GM10266 (cell line): ENCODE measurements around the gene ADGRG1.
"Not testable (repeated sequence)": the region's sequence is repeated elsewhere in the genome, so short reads cannot be mapped to it uniquely, and the experiment has no call there.

Source experiments
- DNase-seq: peaks from one replicate; pipeline ENCODE4 v3.0.0; 2012; ENCODE audit errors: extremely low spot score
- TF ChIP-seq, protein P1 (sequence below): IDR thresholded peaks from 2 replicates; pipeline ENCODE4 v1.5.1; 2012; ENCODE audit warnings: mild to moderate bottlenecking, low read depth; ENCODE audit not compliant: control insufficient read depth, insufficient read depth; ENCODE audit errors: missing control alignments

The ADGRG1 gene

DNA sequence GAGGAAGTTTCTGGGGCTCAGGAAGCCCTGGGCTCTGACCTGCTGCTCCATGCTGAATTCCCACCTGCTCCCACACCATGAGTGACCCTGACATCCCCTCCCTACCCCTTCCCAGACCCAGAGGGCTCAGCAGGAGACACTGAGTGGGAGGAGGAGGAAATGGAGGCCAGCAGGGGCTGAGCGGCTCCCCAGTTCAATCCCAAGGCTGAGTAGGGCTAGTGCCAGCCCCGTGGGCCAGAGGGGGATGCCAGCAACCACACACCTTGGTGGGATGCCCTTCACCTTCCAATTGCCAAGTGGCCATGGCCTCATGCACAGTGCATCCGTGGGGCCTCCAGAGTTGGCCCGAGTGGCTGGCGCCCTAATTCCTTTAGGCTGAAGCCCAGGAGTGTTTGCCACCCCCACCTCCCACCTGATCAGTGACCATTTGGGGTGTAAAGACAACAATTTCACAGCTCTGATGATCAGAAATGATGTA lies 38.7 kb downstream of the ADGRG1 start:
- TF ChIP-seq, protein P1, sequence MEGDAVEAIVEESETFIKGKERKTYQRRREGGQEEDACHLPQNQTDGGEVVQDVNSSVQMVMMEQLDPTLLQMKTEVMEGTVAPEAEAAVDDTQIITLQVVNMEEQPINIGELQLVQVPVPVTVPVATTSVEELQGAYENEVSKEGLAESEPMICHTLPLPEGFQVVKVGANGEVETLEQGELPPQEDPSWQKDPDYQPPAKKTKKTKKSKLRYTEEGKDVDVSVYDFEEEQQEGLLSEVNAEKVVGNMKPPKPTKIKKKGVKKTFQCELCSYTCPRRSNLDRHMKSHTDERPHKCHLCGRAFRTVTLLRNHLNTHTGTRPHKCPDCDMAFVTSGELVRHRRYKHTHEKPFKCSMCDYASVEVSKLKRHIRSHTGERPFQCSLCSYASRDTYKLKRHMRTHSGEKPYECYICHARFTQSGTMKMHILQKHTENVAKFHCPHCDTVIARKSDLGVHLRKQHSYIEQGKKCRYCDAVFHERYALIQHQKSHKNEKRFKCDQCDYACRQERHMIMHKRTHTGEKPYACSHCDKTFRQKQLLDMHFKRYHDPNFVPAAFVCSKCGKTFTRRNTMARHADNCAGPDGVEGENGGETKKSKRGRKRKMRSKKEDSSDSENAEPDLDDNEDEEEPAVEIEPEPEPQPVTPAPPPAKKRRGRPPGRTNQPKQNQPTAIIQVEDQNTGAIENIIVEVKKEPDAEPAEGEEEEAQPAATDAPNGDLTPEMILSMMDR: no peak

DNA sequence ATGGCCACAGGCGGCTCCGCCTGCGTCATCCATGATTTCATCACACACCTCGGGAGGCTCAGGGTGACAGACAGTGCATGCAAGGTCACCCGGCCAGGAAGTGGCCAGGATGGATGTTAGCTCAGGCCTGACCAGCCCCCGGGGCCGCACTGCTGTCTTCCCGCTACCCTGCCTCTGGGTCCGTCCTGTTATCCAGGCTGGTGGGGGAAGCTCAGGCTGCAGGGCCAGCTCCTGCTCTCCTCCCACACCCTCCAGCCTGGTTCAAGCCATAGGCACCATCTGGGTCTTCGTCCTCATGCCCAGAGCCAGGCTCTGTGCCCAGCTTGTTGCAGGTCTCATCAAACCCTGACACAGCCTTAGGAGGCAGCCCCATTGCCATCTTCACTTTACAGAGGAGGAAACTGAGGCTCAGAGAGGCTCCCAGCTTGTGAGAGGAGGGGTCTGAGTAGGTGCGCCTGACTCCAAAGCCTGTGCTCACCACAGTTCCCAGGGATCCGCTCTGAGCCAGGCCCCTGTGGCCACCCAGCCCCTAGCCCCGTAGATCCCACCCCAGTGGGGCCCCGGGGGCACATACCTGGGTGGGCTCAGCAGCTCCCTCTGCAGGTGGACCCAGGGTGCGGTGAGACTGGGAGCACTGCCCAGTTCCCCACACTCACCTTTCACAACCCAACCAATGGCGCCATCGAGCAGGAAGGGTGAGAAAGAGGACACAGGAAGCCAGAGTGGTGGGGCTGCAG lies 39.3 kb downstream of the ADGRG1 start:
- TF ChIP-seq, protein P1: peak; percentile 19
- no peak for DNase-seq

More for the DNA sequence above, 38.7 kb downstream of the ADGRG1 start:
- no peak for DNase-seq

DNA sequence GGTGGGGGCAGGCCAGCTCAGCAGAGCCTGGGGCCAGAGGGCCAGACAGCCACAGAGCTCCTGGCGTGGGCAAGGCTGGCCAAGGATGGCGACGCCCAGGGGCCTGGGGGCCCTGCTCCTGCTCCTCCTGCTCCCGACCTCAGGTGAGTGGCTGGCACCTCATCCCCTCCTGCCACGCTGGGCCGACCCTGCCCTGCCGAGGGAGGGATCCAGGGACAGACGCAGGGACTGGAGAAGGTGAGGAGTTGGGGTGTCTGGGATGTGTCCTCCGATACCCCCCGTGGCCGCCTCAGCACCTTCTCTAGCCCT lies 39.8 kb downstream of the ADGRG1 start, which contains the start of gene ADGRG3:
Gene ADGRG3 (plus strand): TSS at position 44 of the 309 bp plus-strand sequence. CDS start 42 bp downstream, at position 86.
- DNase-seq: no peak
- TF ChIP-seq, protein P1: no peak

DNA sequence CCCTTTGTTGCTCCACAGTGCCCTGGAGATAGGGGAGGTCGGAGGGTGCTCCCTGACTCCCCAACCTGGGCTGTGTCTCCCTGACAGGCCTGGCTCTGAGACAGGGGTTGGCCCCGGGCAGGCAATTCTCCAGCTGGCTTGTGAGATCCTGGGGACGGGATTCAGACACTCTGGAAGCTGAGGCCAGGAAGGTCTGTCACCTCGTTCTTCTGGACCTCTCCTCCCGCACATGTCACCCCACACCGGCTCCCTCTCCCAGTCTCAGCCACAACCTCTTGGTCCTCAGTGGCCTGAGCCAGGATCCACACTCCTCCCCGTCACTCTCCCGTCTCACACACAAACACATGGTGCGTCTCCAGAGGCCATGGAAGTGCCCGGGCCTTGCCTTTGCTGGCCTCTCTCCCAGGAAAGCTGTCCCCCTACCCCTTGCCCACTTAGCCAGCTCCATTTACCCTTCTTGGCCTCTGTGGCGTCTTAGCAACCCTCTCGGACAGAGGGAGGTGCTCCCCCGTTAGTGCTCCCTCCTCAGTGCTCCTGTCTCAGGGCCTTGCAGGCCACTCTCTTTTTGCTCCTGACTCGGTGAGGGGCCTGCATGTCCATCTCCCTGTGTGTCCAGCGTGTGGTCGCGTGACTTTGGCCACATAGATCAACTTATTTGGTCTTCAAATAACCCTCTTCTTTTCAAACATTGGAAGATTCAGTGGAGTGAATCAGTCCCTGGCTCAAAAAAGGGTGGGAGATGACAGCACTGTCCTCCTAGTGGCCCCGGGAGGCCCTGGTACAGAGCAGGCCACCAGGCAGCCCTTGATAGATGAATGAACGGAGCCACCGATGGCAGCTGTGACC lies 40.4 kb downstream of the ADGRG1 start:
- TF ChIP-seq, protein P1: no peak
- DNase-seq: no peak

DNA sequence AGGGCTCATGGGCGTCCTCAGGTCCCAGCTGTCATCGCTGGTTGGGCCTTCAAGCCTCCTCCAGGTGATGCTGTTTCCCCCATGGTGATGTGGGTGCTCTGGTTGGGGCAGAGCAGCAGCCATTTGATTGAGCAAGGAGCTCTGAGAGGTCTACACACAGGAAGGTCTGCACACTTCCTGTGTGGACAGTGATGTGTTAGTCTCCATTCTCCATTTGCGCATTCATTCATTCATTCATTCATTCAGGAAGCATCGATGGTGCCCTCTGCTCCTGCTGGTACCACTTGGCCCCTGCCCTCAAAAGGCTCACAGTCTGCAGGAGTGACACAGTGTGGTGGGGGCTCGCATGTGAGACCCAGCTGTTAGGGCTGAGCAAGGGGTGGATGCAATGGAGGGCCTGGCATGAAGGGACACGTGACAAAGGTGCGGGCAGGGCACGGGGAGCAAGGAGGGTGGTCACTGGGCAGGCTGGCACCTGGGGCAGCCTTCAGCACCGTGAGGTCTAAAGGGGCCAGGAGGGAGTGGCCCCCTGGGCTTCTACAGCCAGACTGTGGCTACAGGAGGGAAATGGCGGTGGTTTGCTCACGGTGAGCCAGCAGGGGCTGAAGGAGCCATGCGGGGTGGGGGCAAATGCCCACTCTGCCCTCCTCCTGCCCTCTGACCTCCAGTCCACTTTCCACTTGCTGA lies 41.2 kb downstream of the ADGRG1 start:
- no peak for DNase-seq
- TF ChIP-seq, protein P1: no peak

DNA sequence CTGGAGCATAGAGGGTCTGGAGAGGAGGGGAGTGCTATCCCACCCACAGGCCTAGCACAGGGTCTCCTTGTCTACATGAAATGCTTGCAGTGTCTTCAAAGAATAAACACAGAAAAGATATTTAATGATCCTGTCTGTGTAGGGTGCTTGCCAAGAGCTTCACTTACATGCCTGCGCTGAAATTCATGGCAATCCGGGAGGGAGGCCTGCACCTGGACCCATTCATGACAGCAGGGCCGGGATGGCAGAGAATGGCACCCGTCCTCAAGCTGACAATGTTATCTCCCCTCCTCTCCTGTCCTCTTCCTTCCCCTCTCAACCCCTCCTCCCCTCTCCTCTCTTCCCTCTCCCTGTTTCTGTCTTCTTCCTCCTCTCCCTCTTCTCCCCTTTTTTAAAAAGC lies 41.8 kb downstream of the ADGRG1 start:
- TF ChIP-seq, protein P1: no peak
- DNase-seq: no peak

DNA sequence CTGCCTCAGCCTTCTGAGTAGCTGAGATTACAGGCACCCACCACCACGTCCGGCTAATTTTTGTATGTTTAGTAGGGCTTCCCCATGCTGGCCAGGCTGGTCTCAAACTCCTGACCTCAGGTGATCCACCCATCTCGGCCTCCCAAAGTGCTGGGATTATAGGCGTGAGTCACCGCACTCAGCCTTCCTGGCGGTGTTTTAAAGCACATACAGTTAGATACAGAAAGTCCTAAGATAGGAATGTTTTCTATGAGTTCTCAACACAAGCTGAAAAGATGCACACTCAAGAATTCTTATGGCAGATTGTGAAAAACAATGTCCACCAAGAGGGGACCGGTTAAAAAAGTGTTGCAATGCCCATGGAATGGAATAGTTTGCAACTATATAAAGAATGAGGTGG lies 43.0 kb downstream of the ADGRG1 start:
- DNase-seq: not testable (repeated sequence)
